NT2/D1 (cell line): ENCODE results near the gene FBXL12.

Source experiments
- SUZ12 ChIP-seq: IDR thresholded peaks from 2 replicates; pipeline ENCODE4 v1.6.1; 2011; ENCODE audit not compliant: insufficient read length, insufficient read depth; ENCODE audit errors: extremely low read depth
- YY1 ChIP-seq: IDR thresholded peaks from 2 replicates; pipeline ENCODE4 v1.6.1; 2011; ENCODE audit not compliant: insufficient read length, insufficient read depth

DNA sequence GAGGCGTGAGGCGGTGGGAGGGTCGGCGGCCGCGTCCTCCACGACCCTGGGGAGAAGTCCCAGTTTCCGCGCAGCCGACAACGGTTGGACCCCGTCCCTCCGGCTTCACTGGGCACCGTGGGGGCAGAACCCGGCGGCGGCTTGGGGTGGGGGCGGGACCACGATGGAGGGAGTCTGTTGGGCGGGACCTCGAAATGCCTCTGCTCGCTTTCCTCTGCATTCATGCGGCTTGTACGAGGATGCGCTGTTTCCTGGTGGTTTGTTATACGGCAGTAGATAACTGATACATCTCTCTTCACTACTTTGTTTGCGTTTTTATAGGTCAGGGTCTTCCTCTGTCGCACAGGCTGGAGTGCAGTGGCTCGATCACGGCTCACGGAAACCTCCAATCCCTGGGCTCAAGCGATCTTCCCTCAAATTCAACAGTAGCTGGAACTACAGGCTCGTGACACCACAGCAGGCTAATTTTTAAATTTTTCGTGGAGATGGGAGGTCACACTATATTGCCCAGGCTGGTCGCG is 25.7 kb downstream of the FBXL12 start:
- TF ChIP-seq YY1, result no peak
- TF ChIP-seq SUZ12, result no peak
